H1 (cell line): ENCODE measurements around the gene RNF38. TPM values are rescaled to one million over a fixed set of nuclear protein-coding genes. Genes with fewer than 3 reads are reported as not detected.

Experiments used
- CTCF ChIA-PET: fragments of 300-600 bp; sonication (Branson Sonifier 250); formaldehyde crosslinking; loops from one replicate; lab custom pipeline; 2021; ENCODE audit not compliant: partially characterized antibody; lab: Charles Lee
- POLR2A ChIA-PET: fragments of 300-600 bp; sonication (Branson Sonifier 250); formaldehyde crosslinking; loops from one replicate; lab custom pipeline; 2021; ENCODE audit warnings: inconsistent platforms; ENCODE audit not compliant: partially characterized antibody; lab: Charles Lee
- DNase-seq, 2 experiments: peaks; one replicate each; pipeline versions ENCODE4 v3.0.0 to v3.0.0-alpha.2; 2010 to 2022; ENCODE audit warnings: low spot score in 2 of 2, low read depth in 1 of 2, mixed read lengths in 1 of 2
- FAIRE-seq: peaks from 2 replicates; lab custom pipeline; 2011; peaks lifted over from hg19 to GRCh38; lab: Jason Lieb, UNC
- H2AFZ ChIP-seq: 2 replicates; pipeline ENCODE4 v1.8.1; 2012; ENCODE audit warnings: low read length, inconsistent platforms
- H2AK5ac ChIP-seq: 2 replicates; pipeline ENCODE4 v1.6.1; 2013; ENCODE audit warnings: low read depth, low read length
- H2BK120ac ChIP-seq: replicated peaks from 2 replicates; pipeline ENCODE3; 2013; ENCODE audit warnings: low read depth, low read length, inconsistent platforms
- H2BK12ac ChIP-seq: 2 replicates; pipeline ENCODE4 v1.6.1; 2013; ENCODE audit warnings: low read depth, low read length
- H2BK15ac ChIP-seq: 2 replicates; pipeline ENCODE4 v1.6.1; 2013; ENCODE audit warnings: low read length
- H2BK20ac ChIP-seq: 2 replicates; pipeline ENCODE4 v1.6.1; 2013; ENCODE audit warnings: low read length
- H2BK5ac ChIP-seq: 2 replicates; pipeline ENCODE4 v1.6.1; 2013; ENCODE audit warnings: low read depth, low read length
- H3K14ac ChIP-seq: 2 replicates; pipeline ENCODE4 v1.6.1; 2013; ENCODE audit warnings: inconsistent platforms; ENCODE audit not compliant: insufficient read length
- H3K18ac ChIP-seq: 2 replicates; pipeline ENCODE4 v1.6.1; 2013; ENCODE audit warnings: low read length; ENCODE audit errors: extremely low read depth
- H3K23ac ChIP-seq: 2 replicates; pipeline ENCODE4 v1.6.1; 2013; ENCODE audit warnings: inconsistent platforms; ENCODE audit not compliant: insufficient read length
- H3K23me2 ChIP-seq: 2 replicates; pipeline ENCODE4 v1.6.1; 2013; ENCODE audit warnings: low read depth, low read length
- H3K27ac ChIP-seq: 2 replicates; pipeline ENCODE4 v1.6.1; 2011; ENCODE audit warnings: low read depth, low read length, inconsistent platforms
- H3K27me3 ChIP-seq, 4 experiments: replicated peaks in 1 of 4; 1 replicate in 1 of 4; 2 replicates in 3 of 4; pipeline versions ENCODE4 v1.6.1 to v1.8.1; 2011 to 2013; ENCODE audit warnings: low read length in 3 of 4, mild to moderate bottlenecking in 3 of 4, inconsistent platforms in 2 of 4, mixed read lengths in 2 of 4, moderate library complexity in 1 of 4; ENCODE audit not compliant: control insufficient read depth in 3 of 4, insufficient read depth in 3 of 4; ENCODE audit errors: extremely low read depth in 1 of 4
- H3K36me3 ChIP-seq, 4 experiments: 2 replicates each; pipeline versions ENCODE4 v1.6.1 to v1.8.1; 2011 to 2013; ENCODE audit warnings: mild to moderate bottlenecking in 4 of 4, low read length in 3 of 4, moderate library complexity in 2 of 4, control low read depth in 1 of 4, inconsistent platforms in 1 of 4; ENCODE audit not compliant: insufficient read depth in 4 of 4, control insufficient read depth in 2 of 4
- H3K4ac ChIP-seq: replicated peaks from 2 replicates; pipeline ENCODE3; 2013; ENCODE audit warnings: low read length, low read depth, mixed read lengths, inconsistent platforms; ENCODE audit not compliant: insufficient read length
- H3K4me1 ChIP-seq, 4 experiments: replicated peaks in 1 of 4; 1 replicate in 1 of 4; 2 replicates in 3 of 4; pipeline versions ENCODE4 v1.6.1 to v1.8.1; 2011 to 2013; ENCODE audit warnings: low read length in 3 of 4, inconsistent platforms in 2 of 4, mixed read lengths in 1 of 4; ENCODE audit not compliant: insufficient read depth in 4 of 4, control insufficient read depth in 3 of 4
- H3K4me2 ChIP-seq, 2 experiments: 2 replicates each; pipeline versions ENCODE4 v1.6.1 to v1.8.1; 2011 to 2013; ENCODE audit warnings: low read depth in 2 of 2, low read length in 2 of 2, control low read depth in 1 of 2, inconsistent platforms in 1 of 2, mild to moderate bottlenecking in 1 of 2; ENCODE audit not compliant: insufficient read depth in 1 of 2
- H3K4me3 ChIP-seq, 4 experiments: fragments of 200-600, 300-600 bp in 1 of 4; sonication (generic), shearing (Covaris generic), sonication (Bioruptor Twin) in 1 of 4; 2 replicates each; pipeline versions ENCODE4 v1.5.1 to v1.8.1; 2011 to 2016; ENCODE audit warnings: low read length in 4 of 4, low read depth in 3 of 4, control low read depth in 2 of 4, inconsistent platforms in 2 of 4, mild to moderate bottlenecking in 2 of 4, mixed read lengths in 1 of 4, moderate library complexity in 1 of 4; ENCODE audit not compliant: insufficient read depth in 2 of 4; ENCODE audit errors: extremely low read depth in 1 of 4
- H3K56ac ChIP-seq: replicated peaks from 2 replicates; pipeline ENCODE3; 2013; ENCODE audit warnings: low read depth, mild to moderate bottlenecking, mixed read lengths, low read length, inconsistent platforms; ENCODE audit not compliant: insufficient read length
- H3K79me1 ChIP-seq: 2 replicates; pipeline ENCODE4 v1.6.1; 2013; ENCODE audit warnings: low read depth, low read length, control low read depth
- H3K79me2 ChIP-seq, 2 experiments: 2 replicates each; pipeline versions ENCODE4 v1.6.1 to v1.8.1; 2012 to 2013; ENCODE audit warnings: low read length in 2 of 2, mild to moderate bottlenecking in 2 of 2, inconsistent platforms in 1 of 2; ENCODE audit not compliant: insufficient read depth in 2 of 2, control insufficient read depth in 1 of 2
- H3K9ac ChIP-seq, 4 experiments: replicated peaks in 1 of 4; 1 replicate in 1 of 4; 2 replicates in 3 of 4; pipeline versions ENCODE4 v1.6.1 to v1.8.1; 2011 to 2013; ENCODE audit warnings: low read depth in 3 of 4, low read length in 3 of 4, control low read depth in 2 of 4, mild to moderate bottlenecking in 2 of 4, moderate library complexity in 2 of 4, inconsistent platforms in 1 of 4; ENCODE audit errors: extremely low read depth in 1 of 4
- H3K9me3 ChIP-seq, 2 experiments: 2 replicates each; pipeline versions ENCODE4 v1.6.1 to v1.8.1; 2012 to 2013; ENCODE audit warnings: mild to moderate bottlenecking in 2 of 2, moderate library complexity in 2 of 2, control low read depth in 1 of 2, inconsistent platforms in 1 of 2, low read depth in 1 of 2, low read length in 1 of 2, mixed read lengths in 1 of 2; ENCODE audit not compliant: insufficient read depth in 2 of 2
- H4K20me1 ChIP-seq, 2 experiments: replicated peaks in 1 of 2; 2 replicates each; pipeline versions ENCODE3 to v1.8.1; 2011 to 2013; ENCODE audit warnings: inconsistent platforms in 2 of 2, low read length in 2 of 2, mild to moderate bottlenecking in 1 of 2; ENCODE audit not compliant: insufficient read depth in 2 of 2, control insufficient read depth in 1 of 2
- H4K5ac ChIP-seq: 2 replicates; pipeline ENCODE4 v1.6.1; 2013; ENCODE audit warnings: low read length, low read depth, mixed read lengths, inconsistent platforms; ENCODE audit not compliant: insufficient read length
- H4K8ac ChIP-seq: 2 replicates; pipeline ENCODE4 v1.8.0; 2013; ENCODE audit warnings: mild to moderate bottlenecking, moderate library complexity, low read length, inconsistent platforms; ENCODE audit not compliant: insufficient read depth; ENCODE audit errors: extremely low read depth
- H4K91ac ChIP-seq: replicated peaks from 2 replicates; pipeline ENCODE3; 2013; ENCODE audit warnings: low read length, mixed read lengths, inconsistent platforms; ENCODE audit not compliant: insufficient read length
- BACH1 ChIP-seq: IDR thresholded peaks from 2 replicates; pipeline ENCODE4 v1.6.1; 2012; ENCODE audit warnings: low read length, improper control_type of control experiment
- HDAC6 ChIP-seq: IDR thresholded peaks from one replicate; pipeline ENCODE4 v1.7.1; 2012; ENCODE audit warnings: low read depth, mild to moderate bottlenecking, inconsistent platforms, low read length, moderate library complexity
- RNF2 ChIP-seq: fragments of 200-900, 300-1000 bp; sonication (generic); IDR thresholded peaks from 2 replicates; pipeline ENCODE4 v1.7.1; 2016; ENCODE audit warnings: borderline replicate concordance, low read depth, mild to moderate bottlenecking, antibody characterized with exemption, low read length; ENCODE audit not compliant: poor library complexity, severe bottlenecking; ENCODE audit errors: missing control alignments
- SIRT6 ChIP-seq: IDR thresholded peaks from one replicate; pipeline ENCODE4 v1.7.1; 2012; ENCODE audit warnings: low read length, inconsistent platforms
- YY1 ChIP-seq: IDR thresholded peaks from 2 replicates; pipeline ENCODE4 v1.6.1; 2011; ENCODE audit warnings: low read depth, mild to moderate bottlenecking, low read length
- WGBS, 2 experiments: shearing (Covaris generic) in 1 of 2; methylation state at CpG; one replicate each; pipeline versions ENCODE4 v1.1.6 to v1.1.7; 2013 to 2015; ENCODE audit warnings: low lambda C conversion rate in 2 of 2, mixed read lengths in 2 of 2, inconsistent platforms in 1 of 2, low coverage in 1 of 2, missing lambda C conversion rate in 1 of 2; ENCODE audit not compliant: insufficient replicate concordance in 2 of 2, insufficient coverage in 1 of 2, insufficient read length in 1 of 2; ENCODE audit errors: extremely low coverage in 1 of 2, missing lambda C conversion rate in 1 of 2; 5-methylcytosine and 5-hydroxymethylcytosine counted together
- polyA plus RNA-seq, 7 experiments: library from polyadenylated mRNA; depleted of rRNA in 3 of 7; stranded (reverse) in 5 of 7; unstranded in 2 of 7; fragments of >200 nt in 5 of 7; fragments of 200-250 nt in 2 of 7; gene quantifications; 1 replicate in 5 of 7; 2 replicates in 1 of 7; 4 replicates in 1 of 7; pipeline versions ENCODE4 v1.2.1 to v1.2.3, GENCODE V29; 2011 to 2013; ENCODE audit warnings: missing spikeins in 2 of 7, mixed read lengths in 2 of 7
- total RNA-seq: library from RNA; stranded (reverse); fragmentation: NEBNext Ultra II Directional; extraction: Animal tissue kit (Norgen Biotek cat#: 25700); gene quantifications from 2 replicates; pipeline ENCODE4 v1.2.1, GENCODE V29; 2021

Gene RNF38
- total and polyA plus RNA-seq, 2 of the 8 experiments (the other 6 are each of a cell fraction or from before 2014, with no cell fraction given): 54.9 to 60.9 TPM

- no peaks in the 10 kb centered on the region for H3K27me3 ChIP-seq
- POLR2A ChIA-PET: interaction anchor here (1.2 kb wide), 2 partner anchors 14 to 24 kb away, joined by 3 read pairs; no protein-coding TSS in a partner anchor
- H4K91ac ChIP-seq: no peak overlapping the region
- FAIRE-seq (no peak), DNase-seq (no peak)
- no peak overlapping the region for H2BK120ac ChIP-seq
- no peak overlapping the region for H3K4me2 ChIP-seq
- H3K9ac ChIP-seq: no peak overlapping the region
- H2BK5ac ChIP-seq: no peak overlapping the region
- H4K20me1 ChIP-seq: peaks cover 0 to 3% of the 10 kb centered on the region in 2 experiments
- no peak overlapping the region for H2AK5ac ChIP-seq
- H3K27ac ChIP-seq: no peak overlapping the region
- no peak overlapping the region for H3K18ac ChIP-seq
- no peaks in the 10 kb centered on the region for H3K79me2 ChIP-seq
- H3K4me1 ChIP-seq: no peaks in the 10 kb centered on the region
- no peak overlapping the region for H2BK12ac ChIP-seq
- H3K23me2 ChIP-seq: no peaks in the 10 kb centered on the region
- no peaks in the 10 kb centered on the region for H3K79me1 ChIP-seq
- no peak overlapping the region for H3K4me3 ChIP-seq
- no peak overlapping the region for H4K5ac ChIP-seq
- no peak for TF ChIP-seq BACH1
- TF ChIP-seq SIRT6: no peak
- no peak for TF ChIP-seq RNF2
- TF ChIP-seq HDAC6: no peak
- TF ChIP-seq YY1: no peak
- CTCF ChIA-PET: interaction anchor here (0.6 to 2.9 kb wide), 6 partner anchors 8 to 148 kb away, joined by 3 to 28 read pairs (median 6); no protein-coding TSS in a partner anchor
- H3K56ac ChIP-seq: no peak overlapping the region
- 95% methylated on average over 1 of the region's 1 CpG; no CpG with 5 or more reads in 1 of the 2 experiments for WGBS, 2 experiments
- H4K8ac ChIP-seq: no peak overlapping the region
- no peak overlapping the region for H3K4ac ChIP-seq
- H2BK20ac ChIP-seq: no peak overlapping the region
- peaks cover 17 to 75% (median 44%) of the 10 kb centered on the region in 4 experiments for H3K36me3 ChIP-seq
- H3K14ac ChIP-seq: no peak overlapping the region
- H3K23ac ChIP-seq: no peak overlapping the region
- H3K9me3 ChIP-seq: no peaks in the 10 kb centered on the region
- no peak overlapping the region for H2BK15ac ChIP-seq
- no peak overlapping the region for H2AFZ ChIP-seq
These were observed 62.2 kb downstream of the RNF38 start for GRCh38 chr9:36337865-36338264.
